Stimulated activated naive CD8-positive, alpha-beta T cell treated with anti-CD3 and anti-CD28 coated beads, Interleukin-15, amount 100 ng/mL, for 72 hours (primary cell): ENCODE measurements around the gene SLIT3.

Source experiments
- ATAC-seq: fragments of 150-1000 bp; cut with Tn5 transposase; 2 replicates; pipeline ENCODE4 v1.10.0; 2021; ENCODE audit warnings: mild to moderate bottlenecking, moderate library complexity
- DNase-seq, 2 donors: peaks; one replicate each; pipeline ENCODE4 v3.0.0; 2021 to 2022
- H3K27ac Mint-ChIP-seq, 2 donors: one replicate each; pipeline ENCODE4 v1.8.0; 2022; ENCODE audit warnings: mild to moderate bottlenecking in 2 of 2, mixed read lengths in 2 of 2, moderate library complexity in 2 of 2
- H3K27me3 Mint-ChIP-seq: one replicate; pipeline ENCODE4 v1.8.0; 2022; ENCODE audit warnings: mixed read lengths
- H3K4me1 Mint-ChIP-seq: one replicate; pipeline ENCODE4 v1.8.0; 2022; ENCODE audit warnings: mild to moderate bottlenecking, mixed read lengths
- H3K4me3 Mint-ChIP-seq, 2 donors: one replicate each; pipeline ENCODE4 v1.8.0; 2022; ENCODE audit warnings: mild to moderate bottlenecking in 2 of 2, mixed read lengths in 2 of 2, moderate library complexity in 1 of 2
- H3K9me3 Mint-ChIP-seq, 2 donors: one replicate each; pipeline ENCODE4 v1.8.0; 2022; ENCODE audit warnings: mixed read lengths in 2 of 2

The SLIT3 gene

GRCh38 chr5:168701641-168702040 lies 599.3 kb downstream of the SLIT3 start:
- no peaks in the 10 kb centered on the region for H3K4me1 Mint-ChIP-seq

GRCh38 chr5:168699002-168699401 lies 601.9 kb downstream of the SLIT3 start:
- no peaks in the 10 kb centered on the region for H3K9me3 Mint-ChIP-seq
- H3K4me1 Mint-ChIP-seq: no peaks in the 10 kb centered on the region
- ATAC-seq (no peak), DNase-seq (no peak)
- no peak overlapping the region for H3K27ac Mint-ChIP-seq
- no peak overlapping the region for H3K4me3 Mint-ChIP-seq
- H3K27me3 Mint-ChIP-seq: peaks cover 12% of the 10 kb centered on the region

More at GRCh38 chr5:168701641-168702040, 599.3 kb downstream of the SLIT3 start:
- Mint-ChIP-seq H3K27ac (no peak overlapping the region), H3K4me3 (no peak overlapping the region), H3K9me3 (no peaks in the 10 kb centered on the region), H3K27me3 (peaks cover 12% of the 10 kb centered on the region)
- no peak for ATAC-seq
- no peak for DNase-seq

- DNase-seq (no peak), ATAC-seq (no peak)
- no peaks in the 10 kb centered on the region for H3K4me1 Mint-ChIP-seq
- no peaks in the 10 kb centered on the region for H3K9me3 Mint-ChIP-seq
- peaks cover 21% of the 10 kb centered on the region for H3K27me3 Mint-ChIP-seq
- H3K27ac Mint-ChIP-seq: no peak overlapping the region
- no peak overlapping the region for H3K4me3 Mint-ChIP-seq
Observed at GRCh38 chr5:168697034-168697720, 603.8 kb downstream of the SLIT3 start.

GRCh38 chr5:168696611-168697010 lies 604.3 kb downstream of the SLIT3 start:
- Mint-ChIP-seq H3K9me3 (no peaks in the 10 kb centered on the region), H3K4me3 (no peak overlapping the region), H3K4me1 (no peaks in the 10 kb centered on the region), H3K27me3 (peaks cover 24% of the 10 kb centered on the region), H3K27ac (peak overlapping the region in 1 of 2 donors; percentile 25)
- no peak for DNase-seq
- no peak for ATAC-seq

GRCh38 chr5:168695301-168695835 lies 605.6 kb downstream of the SLIT3 start:
- DNase-seq (no peak), ATAC-seq (no peak)
- Mint-ChIP-seq H3K9me3 (no peaks in the 10 kb centered on the region), H3K4me1 (no peaks in the 10 kb centered on the region), H3K27ac (no peak overlapping the region), H3K4me3 (no peak overlapping the region), H3K27me3 (peaks cover 24% of the 10 kb centered on the region)

- ATAC-seq: no peak
- no peak for DNase-seq
- H3K9me3 Mint-ChIP-seq: no peaks in the 10 kb centered on the region
- no peak overlapping the region for H3K4me3 Mint-ChIP-seq
- no peak overlapping the region for H3K27ac Mint-ChIP-seq
- no peaks in the 10 kb centered on the region for H3K4me1 Mint-ChIP-seq
- H3K27me3 Mint-ChIP-seq: peaks cover 24% of the 10 kb centered on the region
Observed at GRCh38 chr5:168694289-168694688, 606.6 kb downstream of the SLIT3 start.

- DNase-seq (no peak), ATAC-seq (no peak)
- H3K4me3 Mint-ChIP-seq: no peak overlapping the region
- H3K27ac Mint-ChIP-seq: no peak overlapping the region
- no peaks in the 10 kb centered on the region for H3K4me1 Mint-ChIP-seq
- peaks cover 24% of the 10 kb centered on the region for H3K27me3 Mint-ChIP-seq
- H3K9me3 Mint-ChIP-seq: no peaks in the 10 kb centered on the region
Observed at GRCh38 chr5:168693883-168694282, 607.1 kb downstream of the SLIT3 start.

- H3K4me3 Mint-ChIP-seq: no peak overlapping the region
Observed at GRCh38 chr5:168693297-168693696, 607.6 kb downstream of the SLIT3 start.

GRCh38 chr5:168691891-168692290 lies 609.0 kb downstream of the SLIT3 start:
- no peak for ATAC-seq
- Mint-ChIP-seq H3K27ac (peak overlapping the region in 1 of 2 donors; percentile 92), H3K4me3 (no peak overlapping the region), H3K9me3 (no peaks in the 10 kb centered on the region), H3K27me3 (peaks cover 12% of the 10 kb centered on the region), H3K4me1 (no peaks in the 10 kb centered on the region)
- DNase-seq: no peak

More at GRCh38 chr5:168693297-168693696, 607.6 kb downstream of the SLIT3 start:
- DNase-seq (no peak), ATAC-seq (no peak)
- H3K4me1 Mint-ChIP-seq: no peaks in the 10 kb centered on the region
- no peaks in the 10 kb centered on the region for H3K9me3 Mint-ChIP-seq
- no peak overlapping the region for H3K27ac Mint-ChIP-seq
- peaks cover 23% of the 10 kb centered on the region for H3K27me3 Mint-ChIP-seq

GRCh38 chr5:168689260-168689659 lies 611.7 kb downstream of the SLIT3 start:
- Mint-ChIP-seq H3K4me3 (no peak overlapping the region), H3K27ac (no peak overlapping the region), H3K9me3 (no peaks in the 10 kb centered on the region), H3K27me3 (peaks cover 12% of the 10 kb centered on the region), H3K4me1 (no peaks in the 10 kb centered on the region)
- DNase-seq: no peak
- no peak for ATAC-seq

- Mint-ChIP-seq H3K4me1 (peaks cover 17% of the 10 kb centered on the region), H3K9me3 (no peaks in the 10 kb centered on the region), H3K27ac (no peak overlapping the region), H3K27me3 (no peaks in the 10 kb centered on the region), H3K4me3 (no peak overlapping the region)
- DNase-seq (no peak), ATAC-seq (no peak)
Observed at GRCh38 chr5:168686837-168687236, 614.1 kb downstream of the SLIT3 start.

- H3K27me3 Mint-ChIP-seq: no peaks in the 10 kb centered on the region
- no peaks in the 10 kb centered on the region for H3K9me3 Mint-ChIP-seq
- H3K27ac Mint-ChIP-seq: no peak overlapping the region
- DNase-seq: no peak
- peaks cover 30% of the 10 kb centered on the region for H3K4me1 Mint-ChIP-seq
- no peak for ATAC-seq
- no peak overlapping the region for H3K4me3 Mint-ChIP-seq
Observed at GRCh38 chr5:168685566-168685965, 615.4 kb downstream of the SLIT3 start.

- Mint-ChIP-seq H3K27ac (peak overlapping the region; percentile 84 to 93), H3K9me3 (no peaks in the 10 kb centered on the region), H3K27me3 (no peaks in the 10 kb centered on the region), H3K4me3 (peak overlapping the region; percentile 59 to 63), H3K4me1 (peaks cover 30% of the 10 kb centered on the region)
- DNase-seq: no peak
- no peak for ATAC-seq
Observed at GRCh38 chr5:168683927-168684295, 617.0 kb downstream of the SLIT3 start.

GRCh38 chr5:168683247-168683926 lies 617.6 kb downstream of the SLIT3 start:
- peak overlapping the region; percentile 84 to 93 for H3K27ac Mint-ChIP-seq
- peaks cover 30% of the 10 kb centered on the region for H3K4me1 Mint-ChIP-seq
- ATAC-seq: peak; percentile 85
- peak; percentile 19 to 41 for DNase-seq
- H3K9me3 Mint-ChIP-seq: no peaks in the 10 kb centered on the region
- H3K27me3 Mint-ChIP-seq: no peaks in the 10 kb centered on the region
- peak overlapping the region; percentile 59 to 63 for H3K4me3 Mint-ChIP-seq

GRCh38 chr5:168681556-168682183 lies 619.3 kb downstream of the SLIT3 start:
- Mint-ChIP-seq H3K4me3 (no peak overlapping the region), H3K27me3 (no peaks in the 10 kb centered on the region), H3K9me3 (no peaks in the 10 kb centered on the region), H3K4me1 (peaks cover 30% of the 10 kb centered on the region), H3K27ac (peak overlapping the region in 1 of 2 donors; percentile 13)
- DNase-seq: no peak
- ATAC-seq: peak; percentile 8

GRCh38 chr5:168680395-168680794 lies 620.5 kb downstream of the SLIT3 start:
- no peak overlapping the region for H3K27ac Mint-ChIP-seq
- H3K9me3 Mint-ChIP-seq: no peaks in the 10 kb centered on the region
- no peaks in the 10 kb centered on the region for H3K27me3 Mint-ChIP-seq
- no peak for DNase-seq
- peaks cover 30% of the 10 kb centered on the region for H3K4me1 Mint-ChIP-seq
- ATAC-seq: no peak
- no peak overlapping the region for H3K4me3 Mint-ChIP-seq
